ENCODE results near the gene GSG1.
"Not testable (repeated sequence)": the region's sequence is repeated elsewhere in the genome, so short reads cannot be mapped to it uniquely, and the experiment has no call there.

- not testable (repeated sequence) for TF ChIP-seq BHLHE40 (IDR thresholded peaks at IDR 0.05; ENCODE audit: low read depth, low read length); CHD2 (IDR thresholded peaks at IDR 0.05; ENCODE audit: low read length, partially characterized antibody); CTCF (IDR thresholded peaks at IDR 0.05); MAFK (IDR thresholded peaks at IDR 0.05; ENCODE audit: partially characterized antibody); RCOR1 (IDR thresholded peaks at IDR 0.05; ENCODE audit: low read depth, low read length)
Measured at GRCh38 chr12:13053617-13054016, 49.9 kb downstream of the GSG1 start.
